Motor neuron (in vitro differentiated cells): ENCODE measurements around the gene SNX24. TPM values are rescaled to one million over a fixed set of nuclear protein-coding genes. Genes with fewer than 3 reads are reported as not detected.

ENCODE experiments used
- ATAC-seq, 8 experiments: fragments of 200-7000 bp; cut with Tn5 transposase; replicated peaks in 6 of 8; 2 replicates each; pipeline ENCODE4 v1.8.0; 2021; ENCODE audit warnings: mild to moderate bottlenecking in 8 of 8, moderate library complexity in 8 of 8
- H3K27ac ChIP-seq, 2 donors: fragments of 250-450 bp; sonication (Bioruptor Pico); 2 replicates each; pipeline ENCODE4 v1.9.0; 2021; ENCODE audit warnings: antibody characterized with exemption in 2 of 2, mild to moderate bottlenecking in 2 of 2, moderate library complexity in 1 of 2
- H3K4me1 ChIP-seq, 2 donors: fragments of 250-450 bp; sonication (Bioruptor Pico); replicated peaks in 1 of 2; 2 replicates each; pipeline ENCODE4 v1.6.1; 2021; ENCODE audit warnings: antibody characterized with exemption in 2 of 2, mild to moderate bottlenecking in 2 of 2, moderate library complexity in 1 of 2
- H3K4me3 ChIP-seq, 5 donors: fragments of 250-450 bp; sonication (Bioruptor Pico); 2 replicates each; pipeline ENCODE4 v1.9.0; 2021; ENCODE audit warnings: antibody characterized with exemption in 5 of 5, mild to moderate bottlenecking in 5 of 5, moderate library complexity in 4 of 5
- WGBS, 10 experiments: fragments of 450-650 bp; shearing (Covaris generic); methylation state at CpG; one replicate each; pipeline ENCODE4 v1.0.0; 2022; 5-methylcytosine and 5-hydroxymethylcytosine counted together
- in situ Hi-C, 9 experiments: fragments of 400-800 bp; cut with MboI; loops; one replicate each; pipeline ENCODE4 v1.15.0; 2021; ENCODE audit warnings: low sequenced_read_pairs in 9 of 9, low pct_unique_long_range_greater_than_20kb in 2 of 9; ENCODE audit not compliant: unreplicated experiment in 9 of 9
- total RNA-seq, 8 experiments: library from RNA; unstranded; fragments of 300-600 nt; gene quantifications; 2 replicates each; pipeline versions ENCODE4 v1.2.3 to v1.2.4, GENCODE V29; 2022

The SNX24 gene
- total RNA-seq, 8 experiments from 2014 or later = 5.9 to 32.2 (median 14.9) TPM

DNA sequence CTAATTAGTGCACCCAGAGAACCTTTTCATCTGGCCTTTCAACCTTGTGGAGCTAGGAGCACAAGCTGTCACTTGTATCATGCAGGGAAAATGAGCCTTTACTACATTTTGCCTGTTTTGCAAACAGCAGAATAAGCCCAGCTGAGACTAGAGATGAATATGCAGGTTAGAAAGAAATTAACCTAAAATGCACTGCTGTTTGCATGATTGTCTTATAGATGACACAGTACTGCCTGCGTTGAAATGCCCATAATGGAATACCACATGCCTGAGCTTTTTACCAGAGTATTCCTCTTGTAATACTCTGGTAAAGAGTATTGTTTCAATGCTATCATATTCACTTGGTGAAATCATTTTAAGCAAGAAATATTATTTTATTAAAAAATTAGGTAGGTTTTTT lies 90.7 kb downstream of the SNX24 start:
- Histone ChIP-seq H3K4me3 (no peak overlapping the region), H3K27ac (no peak overlapping the region), H3K4me1 (no peaks in the 10 kb centered on the region)
- ATAC-seq = peak in 3 of 8 experiments; percentile 80 to 83 (median 81)
- in situ Hi-C loops = no loop called here
- WGBS, 10 experiments = 0 to 71% (median 17%) methylated on average over 1 of the region's 1 CpG; no CpG with 5 or more reads in 3 of the 10 experiments

DNA sequence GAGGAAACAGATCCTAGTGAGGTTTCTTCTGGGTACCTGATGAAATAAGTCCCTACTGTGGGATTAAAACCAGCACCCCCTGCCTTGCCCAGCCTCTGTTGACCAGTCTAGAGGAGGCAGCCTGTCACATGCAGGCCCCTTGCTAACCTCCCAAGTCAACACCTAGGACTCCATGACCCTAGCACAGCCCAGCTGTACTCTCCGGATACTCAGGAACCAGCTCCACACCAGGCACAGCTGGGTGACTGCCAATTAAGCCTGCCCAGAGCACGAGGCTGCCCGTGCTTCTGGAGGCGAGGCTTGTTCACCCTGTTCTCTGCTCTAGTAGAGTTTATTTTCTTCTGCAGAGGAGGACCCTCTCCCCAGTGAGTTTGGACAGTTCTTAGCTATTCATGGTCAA lies 92.5 kb downstream of the SNX24 start:
- Histone ChIP-seq H3K27ac (no peak overlapping the region), H3K4me1 (peaks cover 0 to 8% of the 10 kb centered on the region in 2 donors), H3K4me3 (no peak overlapping the region)
- ATAC-seq = peak in 1 of 8 experiments; percentile 36
- 43 to 100% (median 72%) methylated on average over 1 to 4 of the region's 4 CpGs; no CpG with 5 or more reads in 5 of the 10 experiments for WGBS, 10 experiments
- in situ Hi-C loops = no loop called here

- 80 to 100% (median 100%) methylated on average over 1 to 3 of the region's 3 CpGs; no CpG with 5 or more reads in 2 of the 10 experiments for WGBS, 10 experiments
- in situ Hi-C loops = no loop called here
- H3K27ac ChIP-seq = no peak overlapping the region
- ATAC-seq = no peak
- peaks cover 3 to 11% of the 10 kb centered on the region in 2 donors for H3K4me1 ChIP-seq
- no peak overlapping the region for H3K4me3 ChIP-seq
Observed at GRCh38 chr5:122940890-122941289, 95.5 kb downstream of the SNX24 start.

- peaks cover 3 to 11% of the 10 kb centered on the region in 2 donors for H3K4me1 ChIP-seq
- no peak overlapping the region for H3K27ac ChIP-seq
- no peak for ATAC-seq
- 79 to 100% (median 100%) methylated on average over 1 to 2 of the region's 2 CpGs; no CpG with 5 or more reads in 4 of the 10 experiments for WGBS, 10 experiments
- H3K4me3 ChIP-seq = no peak overlapping the region
- in situ Hi-C loops = no loop called here
Observed at GRCh38 chr5:122941737-122942136, 96.3 kb downstream of the SNX24 start.

DNA sequence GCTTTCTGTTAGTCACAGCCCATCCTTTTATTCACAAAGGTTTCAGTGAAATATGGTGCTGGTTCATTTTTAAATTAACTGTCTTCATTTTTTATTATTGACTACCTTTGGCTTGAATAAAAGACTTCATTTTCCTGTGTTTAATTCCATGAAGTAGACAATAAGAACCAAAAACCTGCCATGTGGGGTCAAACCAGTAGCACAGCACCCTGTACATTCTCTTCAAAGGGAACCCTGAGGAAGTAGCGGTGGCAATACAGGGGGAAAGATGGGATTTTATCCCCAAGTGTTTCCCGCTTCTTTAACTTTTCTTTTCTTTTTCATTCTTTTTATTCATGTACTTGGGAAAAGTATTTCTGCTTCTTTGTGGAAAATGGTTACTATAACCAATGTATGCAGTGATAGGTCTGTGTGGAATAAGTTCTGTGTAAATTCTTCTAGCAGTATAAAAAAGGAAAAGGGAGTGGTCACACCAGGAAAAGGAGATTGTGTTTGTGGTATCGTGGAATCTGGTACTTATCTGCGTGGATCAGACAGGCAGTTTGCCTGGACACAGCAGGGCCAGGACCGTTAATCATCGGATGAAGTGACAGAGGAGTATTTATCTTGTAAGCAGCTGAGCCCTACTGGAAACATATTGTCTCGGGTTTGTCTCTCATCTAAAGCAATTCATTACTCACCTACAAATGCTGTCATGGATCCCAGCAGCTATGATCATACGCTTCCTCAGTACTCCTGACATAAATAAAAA lies 96.9 kb downstream of the SNX24 start:
- H3K27ac ChIP-seq = no peak overlapping the region
- no peak overlapping the region for H3K4me3 ChIP-seq
- 53 to 100% (median 72%) methylated on average over 1 to 8 of the region's 8 CpGs; no CpG with 5 or more reads in 1 of the 10 experiments for WGBS, 10 experiments
- ATAC-seq = peak in 6 of 8 experiments; percentile 15 to 69 (median 40)
- in situ Hi-C loops = no loop called here
- H3K4me1 ChIP-seq = peaks cover 3 to 11% of the 10 kb centered on the region in 2 donors

- 50 to 86% (median 72%) methylated on average over 1 to 6 of the region's 7 CpGs; no CpG with 5 or more reads in 1 of the 10 experiments for WGBS, 10 experiments
- in situ Hi-C loops = no loop called here
- Histone ChIP-seq H3K27ac (no peak overlapping the region), H3K4me1 (peaks cover 3 to 11% of the 10 kb centered on the region in 2 donors), H3K4me3 (no peak overlapping the region)
- peak in 1 of 8 experiments; percentile 41 for ATAC-seq
Observed at GRCh38 chr5:122943050-122943698, 97.8 kb downstream of the SNX24 start.

DNA sequence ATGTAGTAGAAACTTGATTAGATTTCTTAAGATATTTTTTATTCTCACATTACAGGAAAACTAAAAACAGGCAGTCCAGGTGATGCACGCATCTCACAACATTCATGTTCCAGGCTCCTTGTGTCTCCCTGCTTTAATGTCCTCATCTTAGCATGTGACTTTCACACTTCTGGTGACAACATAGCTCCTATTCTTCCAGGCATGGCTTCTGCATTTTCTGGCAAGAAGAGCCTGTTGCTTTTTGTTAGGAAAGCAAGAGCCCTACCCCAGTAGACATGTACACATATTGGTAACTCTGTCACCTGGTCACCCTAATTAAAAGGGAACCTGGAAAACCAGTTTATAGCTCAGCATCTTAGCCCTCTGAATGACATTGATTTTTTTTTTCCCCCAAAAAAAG lies 98.6 kb downstream of the SNX24 start:
- ATAC-seq = no peak

GRCh38 chr5:122947372-122947771 lies 102.0 kb downstream of the SNX24 start:
- in situ Hi-C loops = no loop called here
- Histone ChIP-seq H3K27ac (no peak overlapping the region), H3K4me1 (peaks cover 3 to 8% of the 10 kb centered on the region in 2 donors), H3K4me3 (no peak overlapping the region)
- ATAC-seq = peak in 1 of 8 experiments; percentile 70
- 100% methylated on average over 1 of the region's 1 CpG; no CpG with 5 or more reads in 6 of the 10 experiments for WGBS, 10 experiments

More for the DNA sequence above, 98.6 kb downstream of the SNX24 start:
- in situ Hi-C loops = no loop called here
- 86 to 100% (median 100%) methylated on average over 1 of the region's 1 CpG; no CpG with 5 or more reads in 6 of the 10 experiments for WGBS, 10 experiments
- no peak overlapping the region for H3K4me3 ChIP-seq
- H3K4me1 ChIP-seq = peaks cover 3 to 11% of the 10 kb centered on the region in 2 donors
- no peak overlapping the region for H3K27ac ChIP-seq

DNA sequence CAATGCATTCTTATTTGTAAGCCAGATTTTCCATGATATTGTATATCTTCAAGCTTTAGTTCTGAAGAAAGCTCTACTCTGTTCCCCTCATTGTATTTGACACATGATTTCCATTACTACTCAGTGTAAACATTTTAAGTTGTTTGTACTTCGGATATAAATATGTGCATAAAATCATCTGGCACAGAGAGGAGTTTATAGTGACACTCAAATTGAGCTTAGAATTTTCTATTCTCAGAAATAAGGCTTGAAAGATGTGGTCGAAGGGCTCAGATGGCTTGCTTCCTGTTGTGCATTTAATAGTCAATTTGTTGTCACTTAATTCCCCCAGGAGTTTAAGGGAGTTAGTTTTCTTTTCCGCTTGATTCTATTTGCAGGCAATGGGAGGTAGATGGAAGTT lies 102.4 kb downstream of the SNX24 start:
- 0 to 84% (median 53%) methylated on average over 1 to 3 of the region's 3 CpGs; no CpG with 5 or more reads in 1 of the 10 experiments for WGBS, 10 experiments
- H3K4me3 ChIP-seq = no peak overlapping the region
- in situ Hi-C loops = no loop called here
- peaks cover 3 to 4% of the 10 kb centered on the region in 2 donors for H3K4me1 ChIP-seq
- H3K27ac ChIP-seq = no peak overlapping the region
- peak in 3 of 8 experiments; percentile 40 to 96 (median 54) for ATAC-seq

DNA sequence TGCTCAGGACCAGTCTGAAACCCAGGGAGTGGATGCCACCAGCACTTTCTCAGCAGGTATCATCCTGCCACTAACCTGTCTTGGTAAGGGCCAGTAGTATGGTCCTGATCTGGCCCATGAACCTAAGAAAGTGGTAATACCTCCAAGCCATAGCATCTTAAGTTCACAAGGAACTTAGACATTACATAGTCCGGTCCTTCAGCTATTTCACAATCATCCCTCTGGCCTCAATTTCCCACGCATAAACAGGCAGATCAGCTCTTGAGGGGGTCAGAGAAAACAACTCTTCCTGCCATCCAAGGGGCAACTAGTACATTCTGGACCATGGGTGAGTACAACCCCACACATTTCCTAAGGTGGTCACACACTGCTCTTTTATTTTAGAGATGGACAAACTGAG lies 102.9 kb downstream of the SNX24 start:
- Histone ChIP-seq H3K27ac (no peak overlapping the region), H3K4me3 (no peak overlapping the region), H3K4me1 (no peaks in the 10 kb centered on the region)
- in situ Hi-C loops = no loop called here
- no peak for ATAC-seq
- 80 to 100% (median 90%) methylated on average over 1 to 2 of the region's 2 CpGs; no CpG with 5 or more reads in 4 of the 10 experiments for WGBS, 10 experiments

DNA sequence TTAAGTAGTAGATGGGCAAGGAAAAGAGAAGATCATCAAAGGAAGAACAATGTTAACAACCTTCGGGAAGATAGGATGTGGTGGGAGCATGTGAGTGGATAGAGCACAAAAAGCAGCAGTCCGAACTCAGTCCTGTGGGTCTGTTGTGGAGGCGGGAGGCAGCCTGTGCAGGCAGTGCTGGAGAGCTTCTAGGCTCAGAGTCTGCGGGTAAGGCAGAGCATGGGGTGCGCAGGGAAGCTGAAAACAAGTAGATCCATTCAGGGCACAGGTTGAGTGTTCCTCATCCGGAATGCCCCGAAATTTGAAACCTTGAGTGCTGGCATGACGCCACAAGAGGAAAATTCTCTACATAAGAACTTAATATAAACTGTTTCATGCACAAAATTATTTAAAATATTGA lies 106.2 kb downstream of the SNX24 start:
- ATAC-seq = no peak
- H3K4me3 ChIP-seq = no peak overlapping the region
- whole genome bisulfite sequencing, 10 experiments = 85 to 100% (median 99%) methylated on average over 1 to 7 of the region's 8 CpGs; no CpG with 5 or more reads in 2 of the 10 experiments
- in situ Hi-C loops = no loop called here
- no peak overlapping the region for H3K27ac ChIP-seq
- no peaks in the 10 kb centered on the region for H3K4me1 ChIP-seq

DNA sequence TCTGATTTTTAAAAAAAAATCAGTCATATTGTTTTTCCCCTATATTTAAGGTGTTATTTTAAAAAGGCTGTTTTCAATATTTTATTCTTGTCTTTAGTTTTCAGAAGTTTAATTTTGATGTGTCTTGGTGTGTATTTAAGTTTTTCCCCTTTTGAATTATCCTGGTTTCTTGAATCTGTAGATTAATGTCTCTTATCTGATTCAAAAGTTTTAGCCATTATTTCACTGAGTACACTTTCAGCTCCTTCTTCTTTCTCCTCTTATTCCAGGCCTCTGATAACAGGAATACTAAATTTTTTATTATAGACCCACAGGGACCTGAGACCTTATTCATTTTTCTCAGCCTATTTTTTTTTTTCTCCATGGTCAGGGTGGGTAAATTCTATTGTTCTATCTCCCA lies 109.3 kb downstream of the SNX24 start:
- no peak for ATAC-seq
- no peak overlapping the region for H3K27ac ChIP-seq
- H3K4me1 ChIP-seq = no peaks in the 10 kb centered on the region
- in situ Hi-C loops = no loop called here
- H3K4me3 ChIP-seq = no peak overlapping the region

- H3K4me3 ChIP-seq = no peak overlapping the region
- in situ Hi-C loops = no loop called here
Observed at GRCh38 chr5:122957457-122957856, 112.0 kb downstream of the SNX24 start.

More at GRCh38 chr5:122957457-122957856, 112.0 kb downstream of the SNX24 start:
- no peak for ATAC-seq
- H3K27ac ChIP-seq = no peak overlapping the region
- H3K4me1 ChIP-seq = no peaks in the 10 kb centered on the region
